ENCODE data around the gene DIS3L.
A peak's percentile ranks its signal among the peaks of the same experiment; 100 is the strongest.
"Not testable (repeated sequence)": the region's sequence is repeated elsewhere in the genome, so short reads cannot be mapped to it uniquely, and the experiment has no call there.

Gene DIS3L

DNA sequence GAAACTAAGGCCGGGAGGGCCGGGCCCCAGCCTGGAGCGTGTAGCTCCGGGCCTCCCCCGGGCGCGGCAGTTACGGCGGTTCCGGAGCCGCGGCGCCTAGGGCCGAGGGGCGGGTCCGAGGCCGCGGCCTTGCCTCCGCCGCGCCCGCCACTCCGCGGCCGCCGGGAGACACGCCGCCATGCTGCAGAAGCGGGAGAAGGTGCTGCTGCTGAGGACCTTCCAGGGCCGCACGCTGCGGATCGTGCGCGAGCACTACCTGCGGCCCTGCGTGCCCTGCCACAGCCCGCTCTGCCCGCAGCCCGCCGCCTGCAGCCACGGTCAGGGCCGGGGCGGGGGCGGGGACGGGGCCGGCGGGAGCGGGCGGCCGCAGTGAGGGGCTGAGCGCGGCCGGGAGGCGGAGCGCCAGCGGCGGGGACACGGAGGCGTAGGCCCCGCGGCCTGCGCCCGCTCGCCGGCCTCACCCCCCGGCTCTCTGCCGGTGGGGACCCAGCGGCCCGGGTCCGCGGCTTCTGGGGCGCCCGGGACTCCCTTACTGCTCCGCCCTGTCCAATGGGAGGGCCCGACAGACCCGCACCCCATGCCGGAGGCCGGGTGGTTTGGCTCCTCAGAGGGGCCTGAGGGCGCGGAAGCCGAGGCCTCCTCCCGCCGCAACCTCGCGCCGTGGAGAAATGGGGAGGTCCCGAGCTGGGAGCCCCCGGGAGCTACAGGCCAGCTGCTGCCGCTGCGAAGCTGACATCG is at the start of gene DIS3L:
TSS of gene DIS3L (plus strand) at position 150 of the 738 bp plus-strand sequence. CDS start at position 179, 29 bp downstream.
- DNase-seq, result peak; percentile 52 to 75

DNA sequence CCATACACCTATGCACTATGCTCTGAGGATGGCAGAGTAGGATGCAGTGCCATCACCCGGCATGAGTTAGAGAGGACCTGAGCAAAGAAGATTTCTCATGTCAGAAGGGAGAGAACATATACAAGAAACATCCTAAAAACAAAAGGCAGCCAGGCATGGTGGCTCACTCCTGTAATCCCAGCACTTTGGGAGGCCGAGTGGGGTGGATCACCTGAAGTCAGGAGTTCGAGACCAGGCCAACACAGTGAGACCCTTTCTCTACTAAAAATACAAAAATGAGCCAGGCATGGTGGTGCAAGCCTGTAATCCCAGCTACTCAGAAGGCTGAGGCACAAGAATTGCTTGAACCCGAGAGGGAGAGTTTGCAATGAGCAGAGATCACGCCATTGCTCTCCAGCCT is 47.5 kb upstream of the DIS3L start:
- DNase-seq, result not testable (repeated sequence)

DNA sequence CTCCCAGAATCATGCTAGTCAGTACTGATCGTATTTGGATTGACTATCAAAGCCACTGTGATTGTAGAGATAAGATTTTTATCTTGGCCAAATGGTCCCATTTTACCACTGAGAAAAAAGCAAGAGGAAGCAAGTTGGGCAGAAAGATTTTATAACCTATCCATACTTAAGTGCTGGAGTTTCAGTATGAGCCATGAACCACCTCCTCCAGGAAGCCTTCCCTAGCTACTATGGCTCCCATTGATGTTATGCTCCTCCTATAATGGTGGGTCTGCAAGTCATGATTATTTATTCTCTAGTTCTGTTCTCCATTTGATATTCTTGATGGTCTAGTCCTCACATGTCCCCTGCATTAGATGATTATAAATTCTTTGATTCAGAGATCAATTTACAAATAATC is 46.4 kb upstream of the DIS3L start:
- DNase-seq, result no peak

DNA sequence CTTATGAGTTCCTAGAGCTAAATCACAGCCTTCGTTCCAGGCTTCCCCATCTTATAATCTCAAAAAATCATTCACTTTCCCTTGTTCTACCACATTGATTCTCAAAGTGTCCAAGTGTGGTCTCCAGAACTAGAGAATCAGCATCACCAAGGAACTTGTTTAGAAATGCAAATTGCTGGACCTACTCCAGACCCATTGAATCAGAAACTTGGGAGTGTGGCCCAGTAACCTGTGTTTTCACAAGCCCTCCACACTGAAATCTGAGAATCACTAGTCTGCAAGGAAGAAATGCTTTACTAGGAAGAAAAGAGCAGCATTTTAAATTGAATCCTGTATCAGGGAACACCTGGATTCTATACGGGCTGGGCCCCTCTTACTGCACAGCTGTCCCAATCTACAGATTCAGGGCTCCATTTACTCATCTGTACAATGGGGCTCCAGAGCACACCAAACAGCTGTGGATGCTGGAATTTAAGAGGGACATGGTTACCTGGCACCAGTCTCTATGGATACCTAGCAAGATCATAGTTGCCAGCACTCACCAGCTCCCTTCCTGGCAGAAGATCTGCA is 43.7 kb upstream of the DIS3L start:
- DNase-seq, result no peak

DNA sequence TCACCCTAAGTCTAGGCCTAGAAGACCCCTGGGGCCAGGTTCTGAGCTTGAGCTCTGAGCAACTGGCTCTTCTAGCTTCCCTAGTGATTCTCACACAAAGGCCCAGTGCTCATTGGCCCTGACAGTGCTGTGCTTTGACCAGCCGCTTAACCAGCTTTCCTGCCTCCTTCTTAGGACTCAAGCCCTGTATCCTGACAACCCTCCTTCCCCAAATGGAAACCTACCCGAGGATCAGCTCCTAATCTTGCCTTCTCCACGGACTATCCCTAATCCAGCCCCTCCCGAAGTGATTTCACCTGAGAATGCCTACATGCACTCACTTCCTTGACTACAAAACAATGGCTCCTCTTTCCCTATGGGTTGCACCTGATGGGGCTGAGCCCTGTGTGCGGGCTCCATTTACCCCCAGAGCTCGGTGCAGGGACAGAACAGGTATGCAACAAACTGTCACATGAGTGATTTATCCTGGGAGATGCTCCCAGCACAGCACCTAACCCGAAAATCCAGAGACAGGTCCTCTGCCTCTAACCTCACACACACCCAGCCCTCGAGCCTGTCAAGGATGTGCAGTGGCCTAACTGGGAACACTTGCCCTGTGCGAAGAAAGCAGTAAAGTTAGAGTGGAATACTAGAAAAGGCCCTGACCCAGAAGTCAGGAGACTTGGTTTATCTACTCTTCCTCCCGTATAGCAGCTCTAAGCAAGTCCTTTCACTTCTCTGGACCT is 42.1 kb upstream of the DIS3L start:
- DNase-seq, result no peak

DNA sequence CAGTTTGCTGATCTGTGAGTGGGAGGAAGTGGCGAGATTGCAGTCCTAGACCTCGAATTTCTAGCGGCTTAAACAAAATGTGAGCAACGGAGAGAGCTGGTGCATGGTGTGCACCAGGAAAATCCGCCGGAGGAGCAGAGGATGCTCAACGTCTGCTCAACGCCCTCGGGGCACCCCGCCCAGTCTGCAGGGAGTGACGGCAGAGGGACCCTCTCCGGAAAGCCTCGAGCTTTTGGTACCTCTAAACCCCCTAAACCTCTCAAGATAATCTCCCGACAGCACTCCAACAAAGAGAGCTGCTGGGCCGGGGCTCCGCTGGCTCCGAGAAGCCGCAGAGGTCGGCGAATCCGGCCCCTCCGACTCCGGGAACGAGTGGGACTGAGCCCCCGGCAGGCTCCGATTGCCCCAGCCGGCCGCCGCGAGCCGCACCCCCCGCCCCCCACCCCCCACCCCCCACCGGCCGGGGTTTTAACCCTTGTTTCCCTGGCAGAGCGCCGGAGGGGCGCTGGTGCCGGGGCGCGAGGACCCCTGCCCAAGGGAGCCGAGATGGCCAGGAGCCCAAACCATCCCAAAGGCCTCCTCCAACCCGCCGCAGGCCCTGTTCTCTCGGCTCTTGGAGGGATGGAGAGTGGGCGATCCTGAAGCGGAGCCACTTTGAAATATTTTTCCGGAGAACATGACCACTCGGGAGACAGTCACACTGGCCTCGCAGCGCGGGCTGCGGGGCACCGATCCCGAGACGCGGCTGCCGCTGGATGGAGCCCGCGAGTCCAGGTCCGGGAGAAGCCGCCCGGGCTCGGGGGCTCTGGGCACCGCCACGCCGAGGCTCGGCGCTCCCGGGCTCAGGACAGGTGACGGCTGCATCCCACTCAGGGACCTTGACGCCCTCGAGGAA is 41.3 kb upstream of the DIS3L start:
- peak in 1 of 2 donors; percentile 30 for DNase-seq

DNA sequence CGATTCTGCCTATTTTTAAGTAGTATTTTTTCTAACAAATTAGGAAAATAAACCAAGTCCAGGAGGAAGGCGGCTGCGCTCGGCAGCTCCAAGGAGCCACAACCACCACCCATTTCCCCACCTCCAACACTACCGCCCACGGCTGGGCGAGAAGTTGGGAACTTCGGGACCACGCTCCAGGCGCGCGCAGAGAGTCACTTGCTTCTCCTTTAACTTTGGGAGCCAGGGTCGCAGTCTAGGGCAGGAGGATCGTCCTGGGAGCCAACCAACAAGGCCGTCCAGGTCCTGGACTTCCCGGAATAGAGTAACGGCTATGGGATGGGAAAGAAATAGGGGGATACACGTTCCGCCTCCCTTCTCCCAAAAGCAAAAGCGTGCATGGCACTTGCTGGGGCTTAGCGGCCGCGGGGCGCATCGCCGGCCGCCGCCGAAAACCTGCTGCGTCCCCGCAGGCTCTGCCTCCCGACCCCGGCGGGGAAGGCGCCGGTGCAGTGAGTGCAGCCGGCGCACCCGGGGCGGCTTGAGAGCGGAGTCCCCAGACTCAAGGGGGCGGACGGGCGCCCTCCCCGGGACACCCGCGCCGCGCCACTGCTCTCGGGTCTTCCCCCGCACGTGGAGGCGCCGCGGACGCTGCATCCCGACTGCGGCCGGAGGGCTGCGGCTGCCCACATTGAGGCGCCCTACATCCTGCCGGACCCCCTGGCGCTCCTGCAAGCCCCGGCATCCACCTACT is 40.5 kb upstream of the DIS3L start:
- no peak for DNase-seq

DNA sequence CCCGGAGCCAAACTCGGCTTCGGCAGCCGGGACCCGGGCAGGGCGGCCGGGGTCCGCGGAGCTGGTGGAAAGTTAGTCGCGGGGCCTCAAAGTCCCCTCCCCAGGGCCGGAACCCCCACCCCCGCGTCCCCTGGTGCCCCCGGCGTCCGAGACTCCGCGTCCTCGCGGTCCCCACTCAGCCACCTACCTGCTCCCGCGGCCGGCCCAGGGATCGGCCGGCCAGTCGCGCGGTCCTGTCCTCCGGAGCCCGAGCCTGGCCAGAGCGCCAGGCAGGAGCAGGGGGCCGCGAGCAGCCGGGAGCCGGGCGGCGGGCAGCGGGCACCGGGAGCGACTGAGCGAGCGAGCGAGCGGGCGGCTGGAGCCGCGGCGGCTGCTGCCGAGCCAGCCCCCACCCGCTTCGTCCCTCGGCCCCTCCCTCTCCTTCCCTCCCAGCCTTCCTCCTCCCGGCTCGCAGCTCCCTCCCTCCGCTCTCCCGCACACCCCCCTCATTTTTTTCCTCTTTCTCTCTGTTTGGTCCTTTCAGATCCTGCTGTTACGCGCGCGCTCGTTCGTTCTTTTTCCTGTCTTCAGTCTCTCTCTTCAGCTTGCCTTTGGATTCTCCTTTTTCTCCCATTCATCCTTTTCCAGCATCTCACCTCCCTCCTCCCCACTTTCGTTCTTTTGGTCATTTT is 39.8 kb upstream of the DIS3L start, which contains the start of gene MEGF11:
TSS of gene MEGF11 (minus strand) at position 333 of the 671 bp plus-strand sequence. CDS start 125,347 bp downstream, outside the sequence.
- DNase-seq, result peak; percentile 10 to 37

DNA sequence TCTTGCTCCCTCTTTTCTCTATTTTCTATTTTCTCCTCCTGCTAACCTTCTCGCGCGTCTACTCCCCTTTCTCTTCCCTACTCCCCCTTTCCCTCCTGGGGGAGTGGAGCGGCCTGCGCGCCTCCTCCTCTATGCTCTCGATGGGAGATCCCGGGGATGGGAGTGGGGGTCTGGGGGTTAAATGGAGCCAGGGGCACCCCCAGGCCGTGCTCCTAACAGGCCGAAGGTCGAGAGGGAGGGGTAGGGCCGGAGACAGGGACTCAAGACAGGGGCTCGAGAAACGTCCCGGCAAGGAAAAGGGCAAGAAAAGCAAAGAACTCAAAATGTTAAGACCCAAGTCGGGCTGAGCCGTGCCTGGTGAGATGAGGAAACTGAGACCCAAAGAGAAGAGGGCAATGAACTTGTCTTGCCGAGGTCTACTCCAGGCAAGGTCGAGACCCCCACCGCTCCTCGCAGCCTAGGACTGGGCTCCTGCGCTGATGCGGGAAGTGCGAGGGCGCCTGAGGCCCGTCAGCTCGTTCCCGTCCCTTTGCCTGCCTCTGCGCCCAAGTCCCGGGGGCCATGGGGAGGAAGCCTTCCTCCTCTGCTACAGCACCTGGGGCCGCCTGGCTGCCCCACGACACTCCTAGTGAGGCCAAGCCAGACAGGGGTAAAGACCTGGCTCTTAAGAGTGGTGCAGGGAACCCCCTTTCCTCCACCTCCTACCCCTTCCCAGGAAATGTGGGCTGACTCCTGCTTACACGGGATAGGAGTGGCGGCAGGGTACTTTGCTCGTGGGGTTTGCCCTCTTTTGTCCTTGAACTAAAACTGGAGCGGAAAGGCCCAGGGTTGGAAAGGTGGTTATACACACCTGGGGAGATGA is 39.0 kb upstream of the DIS3L start:
- DNase-seq, result no peak

DNA sequence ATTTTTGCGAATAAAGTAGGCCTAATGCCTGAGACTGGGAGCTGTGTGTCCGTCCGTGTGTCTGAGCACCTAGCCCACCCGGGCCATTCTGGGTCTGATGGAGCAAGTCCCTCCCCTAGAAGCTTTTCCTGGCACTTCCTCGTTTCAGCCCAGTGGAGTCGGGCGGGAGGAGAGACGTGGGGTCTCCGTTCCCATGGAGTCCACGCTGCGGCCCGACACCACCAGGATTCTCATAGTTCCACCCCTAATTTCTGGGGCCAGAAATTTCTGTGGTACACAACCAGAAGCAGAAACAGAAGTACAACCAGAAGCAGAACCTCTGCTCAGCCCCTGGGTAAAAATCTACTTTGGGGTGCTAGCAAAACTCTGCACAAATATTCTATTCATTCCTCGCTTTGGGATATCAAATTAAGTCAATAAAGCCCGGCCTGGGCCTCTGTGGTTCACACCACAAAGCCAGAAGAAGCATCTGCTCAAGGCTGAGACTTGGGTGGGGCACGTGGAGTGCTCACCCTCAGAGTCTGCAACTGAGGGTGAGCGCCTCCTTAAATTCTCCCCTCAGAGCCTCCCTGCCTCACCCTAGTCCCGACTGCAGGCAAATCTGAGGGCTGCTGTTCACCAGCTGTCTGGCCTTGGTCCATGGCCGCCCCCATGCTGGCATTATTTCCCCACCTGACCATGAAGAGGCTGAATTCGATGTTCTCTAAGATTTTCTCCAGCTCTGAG is 38.3 kb upstream of the DIS3L start:
- DNase-seq, result no peak

DNA sequence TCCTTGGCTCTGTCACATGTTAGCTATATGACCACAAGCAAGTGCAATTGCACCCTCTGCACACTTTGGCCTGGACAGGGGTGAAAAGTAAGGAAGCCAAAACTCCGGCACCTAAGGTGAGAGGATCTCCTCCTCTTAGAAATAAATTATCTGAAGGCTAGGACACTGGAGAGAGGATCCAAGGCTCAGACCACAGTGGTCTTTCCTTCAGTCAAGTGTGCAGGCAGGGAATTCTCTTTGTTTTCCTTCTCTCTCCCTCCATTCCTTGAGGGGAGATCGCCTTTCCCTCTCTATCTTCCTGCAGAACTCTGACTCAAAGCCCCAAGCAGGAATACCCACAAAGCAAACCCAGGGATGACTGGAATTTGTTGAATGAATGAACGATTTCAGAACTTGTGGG is 36.7 kb upstream of the DIS3L start:
- no peak for DNase-seq

DNA sequence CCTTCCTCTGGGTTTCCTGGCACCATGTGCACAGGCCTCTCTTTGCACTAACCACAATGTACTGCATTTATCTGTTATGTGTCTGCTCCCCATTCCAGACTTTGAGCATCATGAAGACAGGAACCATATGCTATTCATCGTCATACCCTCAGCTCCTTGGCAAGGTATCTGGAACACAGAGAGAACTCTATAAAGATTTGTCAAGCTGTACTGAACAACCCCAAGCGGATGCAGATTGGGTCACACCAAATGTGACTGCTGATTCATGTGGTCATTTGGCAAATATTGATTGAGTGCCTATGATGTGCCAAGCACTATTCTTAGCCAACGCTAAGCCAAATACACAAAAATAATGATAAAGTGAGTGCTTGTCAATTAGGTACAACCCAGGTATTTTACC is 32.3 kb upstream of the DIS3L start:
- no peak for DNase-seq

DNA sequence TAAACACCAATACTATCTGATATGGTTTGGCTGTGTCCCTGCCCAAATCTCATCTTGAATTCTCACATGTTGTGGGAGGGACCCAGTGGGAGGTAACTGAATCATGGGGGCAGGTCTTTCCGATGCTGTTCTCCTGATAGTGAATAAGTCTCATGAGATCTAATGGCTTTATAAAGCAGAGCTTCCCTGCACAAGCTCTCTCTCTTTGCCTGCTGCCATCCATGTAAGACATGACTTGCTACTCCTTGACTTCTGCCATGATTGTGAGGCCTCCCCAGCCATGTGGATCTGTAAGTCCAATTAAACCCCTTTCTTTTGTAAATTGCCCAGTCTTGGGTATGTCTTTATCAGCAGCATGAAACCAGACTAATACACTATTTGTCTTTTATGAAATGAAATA is 30.5 kb upstream of the DIS3L start:
- DNase-seq, result not testable (repeated sequence)

DNA sequence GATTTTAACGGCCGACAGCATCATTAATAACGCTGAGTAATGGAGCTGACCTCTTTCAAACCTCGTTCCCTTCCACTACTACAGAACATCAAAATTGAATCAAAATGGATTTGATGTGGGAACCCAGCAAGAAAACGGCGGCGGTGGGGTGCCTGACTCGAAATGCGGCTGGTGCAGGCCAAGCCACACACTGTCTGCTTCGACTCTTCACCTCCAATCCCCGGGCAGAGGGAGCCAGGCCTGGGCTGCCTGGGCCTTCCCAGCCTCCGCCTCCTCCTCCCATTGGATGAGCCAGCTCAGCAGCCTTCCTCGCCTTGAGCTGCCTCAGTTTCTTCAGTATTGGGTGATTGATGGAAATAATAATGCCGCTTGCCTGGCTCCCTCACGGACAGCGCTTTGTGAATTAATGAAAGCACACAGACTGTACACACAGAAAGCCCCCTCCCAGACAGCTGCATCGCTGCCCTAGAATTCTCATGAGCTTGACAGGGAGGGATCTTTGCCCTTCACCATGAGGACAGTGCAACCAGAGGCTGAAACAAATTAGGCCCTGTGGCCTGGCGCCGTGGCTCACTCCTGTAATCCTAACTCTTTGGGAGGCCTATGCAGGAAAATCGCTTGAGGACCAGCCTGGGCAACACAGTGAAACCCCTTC is 28.4 kb upstream of the DIS3L start:
- DNase-seq, result no peak

DNA sequence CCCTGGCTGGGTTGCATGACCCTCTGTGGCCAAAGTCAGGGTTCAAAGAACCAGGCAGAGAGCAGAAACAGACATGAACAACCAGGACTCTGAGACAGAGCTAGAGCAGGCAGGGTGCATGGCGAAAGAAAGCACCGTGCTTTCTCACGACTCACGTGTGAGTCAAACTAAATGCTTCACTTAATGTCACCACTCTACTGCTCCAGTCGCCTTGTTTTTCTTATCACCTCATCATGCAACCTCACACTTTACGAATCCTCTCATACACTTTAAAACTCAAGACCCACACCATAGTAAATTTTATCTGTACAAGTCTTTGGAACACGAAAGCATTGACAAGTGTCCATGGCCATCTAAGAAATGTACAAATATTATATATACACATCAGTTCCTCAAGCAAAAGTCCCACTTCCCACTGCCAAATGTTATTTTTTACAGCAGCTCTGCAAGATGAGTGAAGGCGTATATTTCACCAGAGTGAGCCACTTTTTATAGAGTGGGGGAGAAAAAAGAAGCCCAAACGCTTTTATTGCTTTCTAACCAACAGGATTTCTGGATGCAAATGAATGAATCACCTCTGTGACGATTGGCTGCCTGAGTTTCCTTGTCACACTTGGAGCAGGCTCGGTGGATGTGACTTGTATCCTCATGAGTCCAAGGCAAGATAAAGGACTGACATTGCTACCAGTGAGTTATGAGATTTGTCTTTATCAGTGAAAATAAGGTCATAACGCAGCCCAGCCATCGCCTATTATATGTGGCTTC is 23.9 kb upstream of the DIS3L start:
- DNase-seq, result peak in 1 of 2 donors; percentile 2

DNA sequence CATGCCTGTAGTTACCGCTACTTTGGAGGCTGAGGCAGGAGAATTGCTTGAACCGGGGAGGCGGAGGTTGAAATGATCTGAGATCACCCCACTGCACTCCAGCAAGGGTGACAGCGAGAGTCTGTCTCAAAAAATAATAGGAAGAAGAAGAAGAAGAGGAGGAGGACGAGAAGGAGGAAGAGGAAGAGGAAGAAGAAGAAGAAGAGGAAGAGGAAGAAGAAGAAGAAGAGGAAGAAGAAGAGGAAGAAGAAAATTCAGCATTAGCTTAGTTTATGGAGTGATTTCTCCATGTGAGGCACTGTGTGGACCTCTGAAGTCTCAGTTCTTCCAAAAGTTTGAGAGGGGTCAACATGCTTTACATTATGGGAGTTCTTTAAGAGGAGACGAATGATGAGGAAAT is 22.4 kb upstream of the DIS3L start:
- DNase-seq, result no peak

DNA sequence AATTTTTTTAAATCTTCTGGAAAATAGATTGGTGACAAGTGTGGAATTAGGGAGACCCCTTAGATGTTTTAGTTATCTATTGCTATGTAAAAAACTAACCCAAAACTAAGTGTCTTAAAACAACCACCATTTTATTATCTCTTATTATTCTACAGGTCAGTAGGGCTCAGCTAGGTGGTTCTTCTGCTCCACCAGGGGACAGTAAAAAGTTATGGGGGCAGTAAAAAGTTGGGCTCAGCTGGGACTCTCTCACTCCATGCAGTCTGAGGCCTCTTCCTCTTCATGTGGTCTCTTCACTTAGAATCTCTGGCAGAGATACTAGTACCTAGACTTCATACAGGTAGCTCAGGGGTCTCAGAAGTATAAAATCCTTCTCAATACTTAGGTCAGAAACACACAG is 18.0 kb upstream of the DIS3L start:
- no peak for DNase-seq

DNA sequence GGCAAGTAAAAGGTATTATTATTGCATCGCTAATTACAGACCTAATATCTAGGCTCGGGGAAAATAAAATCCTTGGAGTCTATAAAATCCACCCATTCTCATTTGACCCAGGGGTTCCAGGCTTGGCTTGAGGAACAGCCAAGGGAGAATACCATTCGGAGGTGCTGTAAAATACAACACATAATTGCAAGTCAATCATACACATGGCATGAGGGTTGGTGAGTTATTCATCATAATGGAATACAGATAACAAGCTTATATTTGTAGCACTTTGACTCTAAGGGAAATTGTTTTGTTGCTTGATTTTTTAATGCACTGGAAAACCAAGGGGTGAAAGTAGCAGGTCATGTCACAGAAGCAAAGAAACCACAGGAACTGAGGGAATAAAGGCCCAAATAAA is 16.8 kb upstream of the DIS3L start:
- no peak for DNase-seq
